HG03045 (cell line): ENCODE measurements around the gene FOSL1.
"Not testable (repeated sequence)": the region's sequence is repeated elsewhere in the genome, so short reads cannot be mapped to it uniquely, and the experiment has no call there.

Experiments used
- ATAC-seq: cut with Tn5 transposase; IDR thresholded peaks from one replicate; pipeline ENCODE4 v1.9.1; 2021; ENCODE audit warnings: mild to moderate bottlenecking, moderate library complexity; ENCODE audit not compliant: unreplicated experiment

The FOSL1 gene

DNA sequence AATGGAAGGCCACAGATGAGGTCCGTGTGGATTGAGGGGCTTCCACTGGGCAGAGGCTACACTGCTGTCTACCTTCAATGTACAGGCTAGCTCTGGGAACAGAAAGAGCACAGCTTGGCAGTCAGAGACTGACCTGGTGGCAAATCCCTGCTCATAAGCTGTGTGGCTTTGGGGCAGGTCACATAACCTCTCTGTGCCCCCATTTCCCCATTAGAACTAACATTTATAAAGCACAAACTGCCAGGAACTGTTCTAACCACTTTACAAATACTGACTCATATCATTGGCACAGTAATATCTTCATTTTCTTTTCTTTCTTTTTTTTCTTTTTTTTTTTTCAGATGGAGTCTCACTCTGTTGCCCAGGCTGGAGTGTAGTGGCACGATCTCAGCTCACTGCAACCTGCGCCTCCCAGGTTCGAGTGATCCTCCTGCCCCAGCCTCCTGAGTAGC lies 3.1 kb downstream of the FOSL1 start:
- no peak for ATAC-seq

DNA sequence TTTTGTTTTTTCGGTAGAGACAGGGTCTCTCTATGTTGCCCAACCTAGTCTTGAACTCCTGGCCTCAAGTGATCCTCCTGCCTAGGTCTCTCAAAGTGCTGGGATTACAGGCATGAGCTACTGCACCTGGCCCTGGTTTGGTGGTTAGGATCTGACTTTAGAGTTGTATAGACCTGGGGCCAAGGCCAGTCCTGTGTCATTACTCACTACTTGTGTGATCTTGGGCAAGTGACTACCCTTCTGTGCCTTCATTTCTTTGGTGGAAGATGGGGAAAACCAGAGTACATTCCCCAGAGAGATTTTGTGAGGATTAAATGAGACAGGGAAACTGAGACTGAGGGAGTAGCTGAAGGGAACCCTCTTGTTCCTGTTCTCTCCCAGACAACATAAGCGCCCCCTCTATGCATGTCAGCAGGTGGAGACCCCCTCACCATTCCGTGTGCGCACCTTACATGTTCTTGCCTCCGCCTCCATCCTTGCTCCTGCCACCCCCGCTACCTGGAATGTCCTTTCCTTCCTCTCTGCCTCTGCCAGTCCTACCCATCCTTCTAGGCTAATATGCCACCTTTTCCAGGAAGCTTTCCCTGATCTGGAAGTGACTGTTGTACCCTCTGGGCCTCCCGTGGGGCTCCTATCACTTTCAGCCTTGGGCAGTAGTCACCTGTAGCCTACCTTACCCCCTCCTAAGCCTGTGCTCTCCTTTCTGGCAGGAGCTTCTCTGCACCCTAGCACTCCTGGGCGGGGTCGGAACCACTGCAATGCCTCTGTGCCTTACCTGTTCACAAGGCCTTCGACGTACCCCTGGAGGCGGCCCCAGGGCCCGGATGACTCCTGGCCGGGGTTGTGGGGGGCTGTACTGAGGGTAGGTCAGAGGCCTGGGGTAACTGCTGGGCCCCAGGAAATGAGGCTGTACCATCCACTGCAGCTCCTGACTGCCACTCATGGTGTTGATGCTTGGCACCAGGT lies 3.9 kb downstream of the FOSL1 start:
- no peak for ATAC-seq

DNA sequence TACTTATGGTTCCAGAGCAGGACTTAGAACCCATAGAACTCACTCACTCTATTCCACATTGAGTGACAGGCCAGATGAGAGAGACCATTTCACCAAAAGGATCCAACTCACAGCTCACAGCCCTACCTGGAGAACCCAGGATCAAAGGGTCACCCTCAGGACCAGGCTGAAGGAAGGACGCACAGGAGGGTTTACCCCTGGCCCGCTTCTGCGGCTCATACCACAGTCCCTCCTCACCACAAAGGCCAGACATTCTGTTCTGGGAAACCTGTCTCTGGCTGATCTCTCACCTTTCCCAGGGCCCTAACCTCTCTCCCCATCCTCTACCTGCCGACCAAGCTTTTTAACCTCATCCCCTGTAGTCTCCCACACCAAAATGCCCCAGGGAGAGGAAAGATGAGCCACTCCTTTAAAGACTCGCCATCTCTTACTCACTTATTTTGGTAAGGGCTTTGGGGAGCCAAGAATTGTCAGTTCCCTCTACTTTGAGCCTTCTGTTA lies 4.7 kb downstream of the FOSL1 start:
- no peak for ATAC-seq

DNA sequence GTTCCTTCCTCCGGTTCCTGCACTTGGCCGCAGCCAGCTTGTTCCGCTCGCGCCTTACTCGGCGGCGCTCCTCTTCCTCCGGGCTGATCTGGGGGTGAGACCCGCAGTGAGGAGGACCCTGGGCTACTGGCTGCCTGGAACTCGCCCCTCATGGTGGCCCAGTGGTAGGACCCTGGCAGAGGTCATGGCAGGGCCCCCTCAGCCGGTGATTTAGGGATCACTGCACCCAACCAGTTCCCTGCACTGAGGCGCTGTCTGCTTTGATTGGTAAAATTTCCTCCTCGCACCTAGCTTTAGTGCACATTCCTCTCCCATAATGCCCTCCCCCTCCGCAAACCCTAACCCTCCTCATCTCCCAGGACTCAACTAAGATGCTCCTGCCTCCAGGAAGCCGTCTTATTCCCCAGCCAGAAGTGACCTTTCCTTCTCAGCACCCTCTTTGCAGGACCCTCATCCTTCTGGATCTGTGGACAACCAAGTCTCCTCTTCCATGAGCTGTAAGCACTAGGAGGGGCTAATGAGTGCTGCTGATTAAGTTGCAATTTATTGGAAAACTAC lies 6.1 kb downstream of the FOSL1 start:
- ATAC-seq: no peak

GRCh38 chr11:65892661-65893317 lies 7.4 kb downstream of the FOSL1 start:
- no peak for ATAC-seq

DNA sequence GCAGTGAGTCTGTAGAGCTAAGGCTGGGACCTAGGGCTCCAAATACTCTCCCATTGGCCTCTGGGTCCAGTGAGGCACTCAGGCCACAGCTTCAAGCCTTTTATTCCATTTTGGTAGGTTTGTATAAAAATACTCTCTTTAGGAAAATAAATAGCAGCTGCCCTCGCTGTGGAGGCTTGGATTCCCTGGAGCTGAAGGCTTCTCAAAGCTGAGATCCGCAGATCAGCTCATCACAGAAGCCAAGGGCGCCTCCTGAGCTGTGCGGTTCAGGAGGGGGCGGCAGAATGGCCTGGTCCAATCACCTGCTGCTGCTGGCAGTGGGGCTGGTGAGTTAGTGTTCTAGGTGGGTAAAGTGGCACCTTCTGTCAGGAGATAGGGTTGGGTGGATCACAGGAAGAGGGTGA lies 8.0 kb downstream of the FOSL1 start:
- not testable (repeated sequence) for ATAC-seq

DNA sequence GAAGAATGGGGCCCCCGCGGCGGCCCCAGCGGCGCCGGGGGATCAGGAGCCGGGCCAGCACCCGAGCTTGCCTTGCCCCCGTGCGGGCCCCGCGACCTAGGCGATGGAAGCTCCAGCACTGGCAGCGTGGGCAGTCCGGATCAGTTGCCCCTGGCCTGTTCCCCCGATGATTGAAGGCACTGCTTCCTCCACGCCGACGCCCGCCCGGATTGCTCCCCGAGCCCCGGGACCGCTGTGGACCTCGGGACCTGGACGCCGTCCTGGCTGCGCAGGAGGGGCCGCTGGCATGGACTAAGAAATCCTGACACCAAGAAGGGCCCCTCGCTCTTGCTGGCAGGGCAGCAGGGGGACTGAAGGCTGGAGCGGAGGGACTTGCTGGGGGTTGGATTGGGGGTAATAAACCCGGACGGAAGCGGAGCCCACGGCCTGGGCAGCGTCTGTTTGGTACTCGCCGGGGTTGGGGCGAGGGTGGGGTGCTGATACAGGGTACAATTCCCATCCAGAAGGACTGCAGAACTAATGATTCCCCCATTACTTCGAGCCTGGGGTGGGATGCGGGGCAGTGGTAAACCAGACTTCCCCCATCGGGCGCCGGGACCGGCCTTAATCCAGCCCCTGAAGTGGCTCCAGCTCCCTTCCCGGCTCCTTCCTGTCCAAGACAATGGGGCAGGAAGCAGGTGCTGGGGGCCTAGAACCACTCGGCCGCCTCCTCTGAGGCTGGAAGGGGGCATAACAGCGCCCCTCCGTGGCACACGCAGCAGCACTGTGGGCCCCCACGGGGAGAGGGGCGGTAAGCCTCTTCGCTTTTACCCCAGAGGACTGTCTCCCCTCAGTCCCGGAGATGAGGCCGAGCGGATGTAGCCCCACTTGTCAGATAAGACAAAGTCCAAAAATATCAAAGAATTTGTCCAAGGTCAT lies 8.7 kb downstream of the FOSL1 start:
- peak; percentile 1 for ATAC-seq

DNA sequence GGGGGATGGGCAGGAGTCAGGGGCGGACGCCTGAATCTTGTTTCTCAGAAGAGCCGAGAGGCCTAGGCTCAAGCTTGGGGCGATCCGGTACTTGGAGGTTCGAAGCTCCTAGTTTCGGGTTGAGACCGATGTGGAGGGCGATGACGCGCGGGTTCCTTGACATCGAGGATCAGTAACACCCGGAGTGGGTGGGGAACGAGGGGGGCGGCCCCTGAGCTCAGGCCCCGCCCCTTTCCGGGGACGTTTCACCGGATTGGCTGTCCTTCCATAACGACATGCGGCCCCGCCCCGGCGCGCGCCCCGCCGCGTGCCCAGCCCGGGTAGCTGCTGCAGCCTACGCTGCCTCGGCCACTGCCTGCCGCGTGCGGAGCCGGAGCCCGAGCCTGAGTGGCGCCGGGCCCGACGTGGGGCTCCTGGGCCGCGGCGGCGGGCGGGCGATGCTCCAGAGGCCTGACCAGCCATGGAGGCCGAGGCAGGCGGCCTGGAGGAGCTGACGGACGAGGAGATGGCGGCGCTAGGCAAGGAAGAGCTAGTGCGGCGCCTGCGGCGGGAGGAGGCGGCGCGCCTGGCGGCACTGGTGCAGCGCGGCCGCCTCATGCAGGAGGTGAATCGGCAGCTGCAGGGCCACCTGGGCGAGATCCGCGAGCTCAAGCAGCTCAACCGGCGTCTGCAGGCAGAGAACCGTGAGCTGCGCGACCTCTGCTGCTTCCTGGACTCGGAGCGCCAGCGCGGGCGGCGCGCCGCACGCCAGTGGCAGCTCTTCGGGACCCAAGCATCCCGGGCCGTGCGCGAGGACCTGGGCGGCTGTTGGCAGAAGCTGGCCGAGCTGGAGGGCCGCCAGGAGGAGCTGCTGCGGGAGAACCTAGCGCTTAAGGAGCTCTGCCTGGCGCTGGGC lies 9.6 kb downstream of the FOSL1 start, which contains the start of gene CCDC85B:
Gene CCDC85B (plus strand): TSS at position 350 of the 895 bp plus-strand sequence. CDS start 111 bp downstream, at position 461.
- ATAC-seq: peak; percentile 57

- ATAC-seq: peak; percentile 48
These were observed 11.9 kb downstream of the FOSL1 start, which contains the start of gene FIBP for GRCh38 chr11:65888163-65888814. Gene FIBP, minus strand, starts transcription at chr11:65888471. Its CDS starts 53 bp downstream, at chr11:65888418.

DNA sequence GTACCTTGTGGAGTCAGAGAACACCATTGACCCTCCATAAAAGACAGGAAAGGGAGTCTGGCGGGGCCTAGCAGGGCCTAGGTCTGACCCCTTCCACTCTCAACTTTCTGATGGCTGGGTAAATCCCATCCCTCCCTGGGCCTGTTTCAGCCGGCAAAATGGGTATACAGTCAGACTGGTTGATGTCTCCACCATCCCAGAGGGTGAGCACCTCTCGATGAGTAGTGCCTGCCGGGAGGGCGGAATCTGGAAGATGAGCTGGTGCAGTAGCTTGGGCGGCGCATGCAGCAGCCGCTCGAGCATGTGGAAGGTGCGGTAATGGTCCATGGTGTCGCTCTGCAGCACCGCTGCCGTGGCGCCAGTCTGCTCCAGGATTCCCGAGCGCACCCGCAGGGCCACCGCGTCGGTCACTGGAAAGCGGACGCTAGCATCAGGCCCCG lies 12.4 kb downstream of the FOSL1 start:
- no peak for ATAC-seq

DNA sequence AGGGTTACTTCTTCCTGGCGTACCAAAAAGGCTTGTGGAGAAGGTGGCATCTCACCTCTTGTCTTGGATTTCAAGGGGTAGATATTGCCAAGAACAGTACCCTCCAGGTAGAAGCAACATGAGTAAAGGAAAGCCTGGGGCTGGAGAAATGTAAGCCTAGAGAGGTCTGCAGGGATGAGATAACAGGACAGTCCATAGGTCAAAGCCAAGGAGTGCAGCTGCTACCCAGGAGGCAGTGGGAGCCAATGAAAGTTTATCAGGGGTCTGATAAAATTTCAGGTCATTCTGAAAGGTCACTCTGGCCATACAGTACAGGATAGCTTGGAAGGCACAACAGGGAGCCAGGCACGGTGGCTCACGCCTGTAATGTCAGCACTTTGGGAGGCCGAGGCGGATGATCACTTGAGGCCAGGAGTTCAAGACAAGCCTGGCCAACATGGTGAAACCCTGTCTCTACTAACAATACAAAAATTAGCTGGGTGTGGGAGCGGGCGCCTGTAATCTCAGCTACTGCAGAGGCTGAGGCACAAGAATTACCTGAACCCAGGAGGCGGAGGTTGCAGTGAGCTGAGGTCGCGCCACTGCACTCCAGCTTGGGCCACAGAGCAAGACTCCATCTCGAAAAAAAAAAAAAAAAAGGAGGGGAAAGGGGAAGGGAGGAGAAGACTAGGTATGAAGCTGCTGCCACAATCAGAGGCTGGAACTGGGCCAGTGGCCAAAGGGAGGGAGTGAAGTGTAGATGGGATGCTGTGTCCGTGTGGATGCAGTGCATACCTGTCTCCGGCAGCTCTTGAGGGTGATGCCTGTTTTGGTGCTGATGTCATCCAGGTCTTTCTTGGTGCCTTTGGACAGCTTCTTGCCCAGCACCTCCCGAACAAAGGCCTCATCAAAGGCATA lies 13.1 kb downstream of the FOSL1 start:
- ATAC-seq: no peak

GRCh38 chr11:65885808-65886536 lies 14.2 kb downstream of the FOSL1 start:
- ATAC-seq: no peak

- no peak for ATAC-seq
These were observed 15.0 kb downstream of the FOSL1 start for GRCh38 chr11:65885231-65885630.

GRCh38 chr11:65884716-65885092 lies 15.5 kb downstream of the FOSL1 start:
- ATAC-seq: no peak

- ATAC-seq: no peak
These were observed 16.1 kb downstream of the FOSL1 start for GRCh38 chr11:65883786-65884715.
